Mammary epithelial cell (primary cell): Measurements from ENCODE around the gene CTNNBL1.

ENCODE experiments used
- CTCF ChIP-seq, 2 donors: IDR thresholded peaks in 1 of 2; conservative IDR thresholded peaks in 1 of 2; 2 replicates each; pipeline ENCODE4 v1.5.1; 2011 to 2012; ENCODE audit warnings: inconsistent platforms in 2 of 2, low read length in 2 of 2, mild to moderate bottlenecking in 2 of 2, control low read depth in 1 of 2, low read depth in 1 of 2; ENCODE audit not compliant: insufficient read depth in 1 of 2; ENCODE audit errors: extremely low read depth in 1 of 2
- EZH2 ChIP-seq: IDR thresholded peaks from 2 replicates; pipeline ENCODE4 v1.6.1; 2012; ENCODE audit warnings: low read length, inconsistent platforms, borderline replicate concordance

GRCh38 chr20:37649676-37650370 is 44.0 kb upstream of the CTNNBL1 start:
- TF ChIP-seq CTCF (conservative IDR thresholded peaks at IDR 0.05 in 1 of 2, IDR thresholded peaks at IDR 0.05 in 1 of 2; ENCODE audit: extremely low read depth in 1 of 2, insufficient read depth in 1 of 2, low read depth in 1 of 2, low read length in 2 of 2) (no peak), EZH2 (no peak)
